HCT116 (cell line): ENCODE measurements around the gene SMYD3. TPM values are rescaled to one million over a fixed set of nuclear protein-coding genes. Genes with fewer than 3 reads are reported as not detected.
A peak's percentile ranks its signal among the peaks of the same experiment; 100 is the strongest.

Experiments used
- ATAC-seq: fragments of 200-7000 bp; cut with Tn5 transposase; 2 replicates; pipeline ENCODE4 v1.9.1; 2020; ENCODE audit warnings: mild to moderate bottlenecking, moderate library complexity
- BruUV-seq: library from RNA; stranded (reverse); fragments of 400-500 nt; replicated peaks from 2 replicates; lab custom pipeline; 2021; lab: Mats Ljungman, UMichigan
- CTCF ChIA-PET: fragments of 300-600 bp; sonication (Branson Sonifier 250); formaldehyde crosslinking; loops from one replicate; lab custom pipeline; 2021; ENCODE audit warnings: antibody characterized with exemption; lab: Charles Lee
- POLR2A ChIA-PET: fragments of 300-600, 350-600 bp; sonication (Branson Sonifier 250); formaldehyde crosslinking; loops from one replicate; lab custom pipeline; 2021; ENCODE audit warnings: antibody characterized with exemption; lab: Charles Lee
- RAD21 ChIA-PET, 2 experiments: fragments of 300-600 bp; sonication (Branson Sonifier 250); formaldehyde crosslinking; loops; one replicate each; lab custom pipeline; 2023; ENCODE audit warnings: low total read pairs in 2 of 2; ENCODE audit not compliant: uncharacterized antibody in 2 of 2, unreplicated experiment in 2 of 2, low non-redundant PET in 1 of 2; lab: Charles Lee
- DNase-seq: peaks from one replicate; pipeline ENCODE4 v3.0.0-alpha.2; 2010; ENCODE audit warnings: low read depth, low spot score
- H2AFZ ChIP-seq: fragments of 200-600 bp; shearing (Covaris generic), sonication (generic); 2 replicates; pipeline ENCODE4 v1.6.1; 2017; ENCODE audit warnings: low read depth, mixed run types, mixed read lengths, antibody characterized with exemption, low read length; ENCODE audit not compliant: poor library complexity, severe bottlenecking
- H3K27ac ChIP-seq: 2 replicates; pipeline ENCODE4 v1.5.1; 2012; ENCODE audit warnings: low read depth, low read length
- H3K27me3 ChIP-seq: fragments of 200-600 bp; sonication (generic); 2 replicates; pipeline ENCODE4 v1.6.1; 2016; ENCODE audit warnings: mixed run types, low read length, mixed read lengths; ENCODE audit not compliant: insufficient read depth
- H3K36me3 ChIP-seq, 2 experiments: fragments of 200-500 bp in 1 of 2; fragments of 200-600 bp in 1 of 2; sonication (Bioruptor generic) in 1 of 2; sonication (generic) in 1 of 2; 2 replicates each; pipeline versions ENCODE4 v1.5.1 to v1.6.1; 2014 to 2016; ENCODE audit warnings: low read length in 2 of 2, inconsistent platforms in 1 of 2, mixed read lengths in 1 of 2, mixed run types in 1 of 2; ENCODE audit not compliant: insufficient read depth in 2 of 2, control insufficient read depth in 1 of 2
- H3K4me1 ChIP-seq, 2 experiments: fragments of 200-600 bp in 1 of 2; sonication (generic) in 1 of 2; 2 replicates each; pipeline versions ENCODE4 v1.5.1 to v1.6.1; 2012 to 2017; ENCODE audit warnings: low read length in 2 of 2, inconsistent platforms in 1 of 2, mild to moderate bottlenecking in 1 of 2, mixed read lengths in 1 of 2, mixed run types in 1 of 2, moderate library complexity in 1 of 2; ENCODE audit not compliant: insufficient read depth in 2 of 2, control insufficient read depth in 1 of 2
- H3K4me2 ChIP-seq: fragments of 200-600 bp; sonication (generic); 2 replicates; pipeline ENCODE4 v1.6.1; 2017; ENCODE audit warnings: mixed run types, low read length, mixed read lengths
- H3K4me3 ChIP-seq, 2 experiments: fragments of 200-600 bp in 1 of 2; sonication (generic) in 1 of 2; replicated peaks in 1 of 2; 2 replicates each; pipeline ENCODE4 v1.5.1; 2011 to 2016; ENCODE audit warnings: low read length in 2 of 2, control low read depth in 1 of 2, low read depth in 1 of 2, mild to moderate bottlenecking in 1 of 2, mixed read lengths in 1 of 2, mixed run types in 1 of 2
- H3K79me2 ChIP-seq: fragments of 200-600 bp; sonication (generic); 2 replicates; pipeline ENCODE4 v1.6.1; 2017; ENCODE audit warnings: mild to moderate bottlenecking, mixed run types, low read length, moderate library complexity, mixed read lengths; ENCODE audit not compliant: insufficient read depth
- H3K9ac ChIP-seq: fragments of 200-600 bp; sonication (generic); 2 replicates; pipeline ENCODE4 v1.6.1; 2016; ENCODE audit warnings: low read length, mixed read lengths
- H3K9me2 ChIP-seq: fragments of 200-600 bp; sonication (generic), shearing (Covaris generic); 2 replicates; pipeline ENCODE4 v1.6.1; 2017; ENCODE audit warnings: mixed run types, mild to moderate bottlenecking, moderate library complexity; ENCODE audit not compliant: insufficient read depth
- H3K9me3 ChIP-seq, 2 experiments: fragments of 200-500 bp in 1 of 2; fragments of 200-600 bp in 1 of 2; sonication (Bioruptor generic) in 1 of 2; sonication (generic) in 1 of 2; 2 replicates each; pipeline ENCODE4 v1.6.1; 2014 to 2017; ENCODE audit warnings: low read length in 2 of 2, mixed read lengths in 2 of 2, inconsistent platforms in 1 of 2, low read depth in 1 of 2, mild to moderate bottlenecking in 1 of 2, mixed run types in 1 of 2, moderate library complexity in 1 of 2; ENCODE audit not compliant: control insufficient read depth in 1 of 2, insufficient read depth in 1 of 2
- H4K20me1 ChIP-seq: fragments of 200-600 bp; sonication (generic), shearing (Covaris generic); 2 replicates; pipeline ENCODE4 v1.6.1; 2017; ENCODE audit warnings: mixed run types, mild to moderate bottlenecking, moderate library complexity; ENCODE audit not compliant: insufficient read depth
- CEBPB ChIP-seq: IDR thresholded peaks from 2 replicates; pipeline ENCODE4 v1.6.1; 2012; ENCODE audit warnings: low read depth
- ELF1 ChIP-seq: IDR thresholded peaks from 2 replicates; pipeline ENCODE4 v1.6.1; 2012; ENCODE audit warnings: low read depth, borderline replicate concordance
- EZH2 ChIP-seq: fragments of 200-600 bp; sonication (generic); IDR thresholded peaks from 2 replicates; pipeline ENCODE4 v1.6.1; 2017; ENCODE audit warnings: antibody characterized with exemption, mixed run types
- EZH2phosphoT487 ChIP-seq: fragments of 200-600 bp; IDR thresholded peaks from 2 replicates; pipeline ENCODE4 v1.6.1; 2018; ENCODE audit warnings: antibody characterized with exemption, borderline replicate concordance
- JUND ChIP-seq: IDR thresholded peaks from 2 replicates; pipeline ENCODE4 v1.6.1; 2012
- POLR2A ChIP-seq: IDR thresholded peaks from 2 replicates; pipeline ENCODE4 v1.7.0; 2011; ENCODE audit warnings: borderline replicate concordance; ENCODE audit not compliant: insufficient read depth, insufficient read length; ENCODE audit errors: extremely low read depth
- POLR2AphosphoS5 ChIP-seq: IDR thresholded peaks from 2 replicates; pipeline ENCODE4 v1.6.1; 2011; ENCODE audit warnings: mild to moderate bottlenecking, low read depth, low read length, moderate library complexity
- RAD21 ChIP-seq: IDR thresholded peaks from 2 replicates; pipeline ENCODE4 v1.6.1; 2012; ENCODE audit warnings: low read depth, mild to moderate bottlenecking
- SIN3A ChIP-seq: IDR thresholded peaks from 2 replicates; pipeline ENCODE4 v1.6.1; 2012; ENCODE audit warnings: low read depth
- SP1 ChIP-seq: IDR thresholded peaks from 2 replicates; pipeline ENCODE4 v1.6.1; 2012; ENCODE audit warnings: low read depth
- YY1 ChIP-seq: IDR thresholded peaks from 2 replicates; pipeline ENCODE4 v1.6.1; 2011; ENCODE audit warnings: low read length, low read depth, moderate library complexity, mild to moderate bottlenecking; ENCODE audit not compliant: insufficient replicate concordance; ENCODE audit errors: extremely low read depth
- ZFX ChIP-seq: fragments of 450-650 bp; IDR thresholded peaks from 2 replicates; pipeline ENCODE4 v1.6.1; 2017
- intact Hi-C: fragments of 100-400 bp; cut with micrococcal nuclease; formaldehyde crosslinking; loops from 2 replicates; pipeline ENCODE4 v1.10.0; 2022
- total RNA-seq: library from RNA; stranded (reverse); gene quantifications from one replicate; pipeline ENCODE4 v1.2.1, GENCODE V29; 2021; ENCODE audit not compliant: unreplicated experiment
- TF ChIP-seq, protein P1 (sequence below): IDR thresholded peaks from 2 replicates; pipeline ENCODE4 v1.6.1; 2012
- TF ChIP-seq, protein P2 (sequence below): IDR thresholded peaks from 2 replicates; pipeline ENCODE4 v1.6.1; 2012; ENCODE audit warnings: low read depth

The SMYD3 gene
- total RNA-seq, 1 experiment from 2014 or later: 33.6 TPM

DNA sequence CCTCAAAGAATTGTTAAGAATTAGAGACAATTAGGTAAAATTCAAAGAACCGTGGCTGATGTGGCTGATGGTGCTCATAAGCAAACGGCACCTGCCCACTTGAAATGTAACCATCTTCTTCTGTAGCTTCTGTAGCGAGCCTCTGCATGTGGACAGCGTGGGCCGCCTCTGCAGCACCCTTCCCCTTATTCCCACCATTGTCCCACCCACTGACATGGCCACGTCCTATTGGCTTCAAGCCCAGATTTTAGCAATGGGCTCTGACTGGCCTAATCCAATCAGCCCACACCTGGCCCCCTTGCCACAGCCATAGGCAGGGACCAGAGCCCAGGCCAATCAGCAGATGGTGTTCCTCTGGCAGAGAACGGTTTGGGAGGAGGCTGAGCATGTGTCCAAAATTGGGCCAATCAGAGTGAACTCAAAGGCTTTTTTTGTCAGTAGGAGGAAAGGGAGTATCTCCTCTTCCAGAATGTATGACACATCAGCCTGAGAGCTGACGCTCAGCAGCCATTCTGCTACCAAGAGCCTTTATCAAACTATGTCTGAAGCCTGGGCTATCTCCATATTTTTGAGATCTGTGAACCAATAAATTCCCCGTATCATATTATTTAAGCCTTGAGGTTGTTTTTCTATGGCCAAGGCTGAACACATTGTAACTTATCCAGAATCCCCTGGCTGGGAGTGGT is 518.5 kb downstream of the SMYD3 start:
- TF ChIP-seq CEBPB (no peak), ZFX (no peak), YY1 (no peak), EZH2phosphoT487 (no peak), JUND (no peak), EZH2 (no peak), ELF1 (no peak), SIN3A (no peak), POLR2AphosphoS5 (no peak), RAD21 (no peak), POLR2A (no peak), SP1 (no peak)
- TF ChIP-seq, protein P1, sequence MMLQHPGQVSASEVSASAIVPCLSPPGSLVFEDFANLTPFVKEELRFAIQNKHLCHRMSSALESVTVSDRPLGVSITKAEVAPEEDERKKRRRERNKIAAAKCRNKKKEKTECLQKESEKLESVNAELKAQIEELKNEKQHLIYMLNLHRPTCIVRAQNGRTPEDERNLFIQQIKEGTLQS: no peak
- TF ChIP-seq, protein P2, sequence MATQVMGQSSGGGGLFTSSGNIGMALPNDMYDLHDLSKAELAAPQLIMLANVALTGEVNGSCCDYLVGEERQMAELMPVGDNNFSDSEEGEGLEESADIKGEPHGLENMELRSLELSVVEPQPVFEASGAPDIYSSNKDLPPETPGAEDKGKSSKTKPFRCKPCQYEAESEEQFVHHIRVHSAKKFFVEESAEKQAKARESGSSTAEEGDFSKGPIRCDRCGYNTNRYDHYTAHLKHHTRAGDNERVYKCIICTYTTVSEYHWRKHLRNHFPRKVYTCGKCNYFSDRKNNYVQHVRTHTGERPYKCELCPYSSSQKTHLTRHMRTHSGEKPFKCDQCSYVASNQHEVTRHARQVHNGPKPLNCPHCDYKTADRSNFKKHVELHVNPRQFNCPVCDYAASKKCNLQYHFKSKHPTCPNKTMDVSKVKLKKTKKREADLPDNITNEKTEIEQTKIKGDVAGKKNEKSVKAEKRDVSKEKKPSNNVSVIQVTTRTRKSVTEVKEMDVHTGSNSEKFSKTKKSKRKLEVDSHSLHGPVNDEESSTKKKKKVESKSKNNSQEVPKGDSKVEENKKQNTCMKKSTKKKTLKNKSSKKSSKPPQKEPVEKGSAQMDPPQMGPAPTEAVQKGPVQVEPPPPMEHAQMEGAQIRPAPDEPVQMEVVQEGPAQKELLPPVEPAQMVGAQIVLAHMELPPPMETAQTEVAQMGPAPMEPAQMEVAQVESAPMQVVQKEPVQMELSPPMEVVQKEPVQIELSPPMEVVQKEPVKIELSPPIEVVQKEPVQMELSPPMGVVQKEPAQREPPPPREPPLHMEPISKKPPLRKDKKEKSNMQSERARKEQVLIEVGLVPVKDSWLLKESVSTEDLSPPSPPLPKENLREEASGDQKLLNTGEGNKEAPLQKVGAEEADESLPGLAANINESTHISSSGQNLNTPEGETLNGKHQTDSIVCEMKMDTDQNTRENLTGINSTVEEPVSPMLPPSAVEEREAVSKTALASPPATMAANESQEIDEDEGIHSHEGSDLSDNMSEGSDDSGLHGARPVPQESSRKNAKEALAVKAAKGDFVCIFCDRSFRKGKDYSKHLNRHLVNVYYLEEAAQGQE: no peak

More for the DNA sequence above, 518.5 kb downstream of the SMYD3 start:
- Histone ChIP-seq H4K20me1 (no peaks in the 10 kb centered on the region), H3K27ac (no peak overlapping the region), H3K9me2 (no peaks in the 10 kb centered on the region), H3K27me3 (no peaks in the 10 kb centered on the region), H3K4me2 (no peak overlapping the region), H3K9me3 (no peaks in the 10 kb centered on the region), H3K79me2 (no peaks in the 10 kb centered on the region), H3K36me3 (no peaks in the 10 kb centered on the region), H2AFZ (no peak overlapping the region), H3K4me1 (peaks cover 19 to 22% of the 10 kb centered on the region in 2 experiments), H3K9ac (no peak overlapping the region), H3K4me3 (no peak overlapping the region)
- DNase-seq (no peak), ATAC-seq (peak; percentile 33)
- POLR2A ChIA-PET: no interaction called here
- no TSS peak for BruUV-seq
- RAD21 ChIA-PET: no interaction called here
- CTCF ChIA-PET: no interaction called here
- intact Hi-C loops: no loop called here
